HepG2 (cell line): ENCODE results near the gene PPP1R12B. TPM values are rescaled to one million over a fixed set of nuclear protein-coding genes. Genes with fewer than 3 reads are reported as not detected.

ENCODE experiments used
- CEBPG ChIP-seq: IDR thresholded peaks from 2 replicates; pipeline ENCODE4 v1.6.1; 2016
- ETV6 ChIP-seq: sonication (generic); formaldehyde crosslinking; conservative IDR thresholded peaks from 2 replicates; pipeline ENCODE4 v1.4.0; 2020; ENCODE audit warnings: missing genetic modification reagents
- HES4 ChIP-seq: sonication (generic); formaldehyde crosslinking; IDR thresholded peaks from 2 replicates; pipeline ENCODE4 v1.9.0; 2021; ENCODE audit warnings: mild to moderate bottlenecking, missing genetic modification reagents, borderline replicate concordance
- KAT8 ChIP-seq: IDR thresholded peaks from 2 replicates; pipeline ENCODE4 v1.6.1; 2016; ENCODE audit warnings: missing genetic modification reagents, missing compliant biosample characterization
- MAFG ChIP-seq: sonication (generic); formaldehyde crosslinking; IDR thresholded peaks from 2 replicates; pipeline ENCODE4 v1.5.1; 2020; ENCODE audit warnings: mild to moderate bottlenecking, missing genetic modification reagents
- MXI1 ChIP-seq: IDR thresholded peaks from 3 replicates; pipeline ENCODE4 v1.6.1; 2012; ENCODE audit warnings: low read depth, low read length, inconsistent platforms, borderline replicate concordance
- NFKB2 ChIP-seq: sonication (generic); formaldehyde crosslinking; IDR thresholded peaks from 2 replicates; pipeline ENCODE4 v1.4.0; 2020; ENCODE audit warnings: missing genetic modification reagents, borderline replicate concordance
- NFKBIZ ChIP-seq: IDR thresholded peaks from 2 replicates; pipeline ENCODE4 v1.6.1; 2018; ENCODE audit warnings: missing genetic modification reagents, missing compliant biosample characterization
- POGK ChIP-seq: sonication (generic); formaldehyde crosslinking; conservative IDR thresholded peaks from 2 replicates; pipeline ENCODE4 v1.8.0; 2022; ENCODE audit warnings: mild to moderate bottlenecking, moderate library complexity, missing genetic modification reagents
- RAD21 ChIP-seq: fragments of 450-650 bp; formaldehyde crosslinking; IDR thresholded peaks from 2 replicates; pipeline ENCODE4 v1.5.0; 2020; ENCODE audit warnings: mild to moderate bottlenecking
- RERE ChIP-seq: IDR thresholded peaks from 2 replicates; pipeline ENCODE4 v1.6.1; 2016; ENCODE audit warnings: low read depth, missing genetic modification reagents, missing compliant biosample characterization
- RFX5 ChIP-seq: IDR thresholded peaks from 2 replicates; pipeline ENCODE4 v1.6.1; 2011; ENCODE audit warnings: low read depth, low read length, improper control_type of control experiment
- SAP130 ChIP-seq: IDR thresholded peaks from 2 replicates; pipeline ENCODE4 v1.6.1; 2016; ENCODE audit warnings: low read depth
- SNAI1 ChIP-seq: sonication (generic); formaldehyde crosslinking; IDR thresholded peaks from 2 replicates; pipeline ENCODE4 v1.5.0; 2020; ENCODE audit warnings: mild to moderate bottlenecking, missing genetic modification reagents, borderline replicate concordance
- SRF ChIP-seq: IDR thresholded peaks from 2 replicates; pipeline ENCODE4 v1.6.1; 2011; ENCODE audit warnings: mild to moderate bottlenecking, low read depth, low read length, moderate library complexity
- SRY ChIP-seq: sonication (generic); formaldehyde crosslinking; IDR thresholded peaks from 2 replicates; pipeline ENCODE4 v1.8.0; 2022; ENCODE audit warnings: mild to moderate bottlenecking, missing genetic modification reagents
- ZFP62 ChIP-seq: sonication (generic); formaldehyde crosslinking; IDR thresholded peaks from 2 replicates; pipeline ENCODE4 v1.4.0; 2020; ENCODE audit warnings: missing genetic modification reagents
- ZNF296 ChIP-seq: sonication (generic); formaldehyde crosslinking; conservative IDR thresholded peaks from 2 replicates; pipeline ENCODE4 v1.5.0; 2020; ENCODE audit warnings: mild to moderate bottlenecking, missing genetic modification reagents
- ZNF33B ChIP-seq: sonication (generic); formaldehyde crosslinking; IDR thresholded peaks from 2 replicates; pipeline ENCODE4 v1.5.1; 2020; ENCODE audit warnings: mild to moderate bottlenecking, missing genetic modification reagents
- ZNF446 ChIP-seq: sonication (generic); formaldehyde crosslinking; IDR thresholded peaks from 2 replicates; pipeline ENCODE4 v1.5.0; 2020; ENCODE audit warnings: mild to moderate bottlenecking, missing genetic modification reagents
- ZNF614 ChIP-seq: IDR thresholded peaks from 2 replicates; pipeline ENCODE4 v1.6.1; 2018; ENCODE audit warnings: missing biosample characterization, missing genetic modification reagents, inconsistent platforms, borderline replicate concordance
- ZNF816 ChIP-seq: sonication (generic); formaldehyde crosslinking; IDR thresholded peaks from 2 replicates; pipeline ENCODE4 v1.8.0; 2022; ENCODE audit warnings: missing genetic modification reagents, mild to moderate bottlenecking, borderline replicate concordance
- ZSCAN5A ChIP-seq: sonication (generic); formaldehyde crosslinking; IDR thresholded peaks from 2 replicates; pipeline ENCODE4 v1.8.0; 2022; ENCODE audit warnings: mild to moderate bottlenecking, missing genetic modification reagents, borderline replicate concordance
- polyA plus RNA-seq, 8 experiments: library from polyadenylated mRNA; depleted of rRNA in 3 of 8; stranded (reverse) in 7 of 8; unstranded in 1 of 8; fragments of >200 nt; fragmentation: Illumina TruSeq in 4 of 8; extraction: Trizol in 4 of 8; gene quantifications; 2 replicates each; pipeline versions ENCODE4 v1.2.1 to v1.2.3, GENCODE V29; 2011 to 2016; ENCODE audit warnings: low read depth in 4 of 8, missing spikeins in 1 of 8, mixed read lengths in 1 of 8; ENCODE audit not compliant: insufficient read depth in 1 of 8
- total RNA-seq, 5 experiments: library from RNA; depleted of rRNA; stranded (reverse); fragments of >200 nt; fragmentation: Illumina TruSeq; extraction: Trizol; gene quantifications; 2 replicates each; pipeline ENCODE4 v1.2.3, GENCODE V29; 2016; ENCODE audit warnings: low read depth in 1 of 5

Gene PPP1R12B
- total and polyA plus RNA-seq, 2 of the 13 experiments (the other 11 are each of a cell fraction or from before 2014, with no cell fraction given), result 12.0 to 13.6 TPM

- TF ChIP-seq MXI1 (peak; percentile 62; the same call in 1 of the 3 replicates), ZNF33B (peak; percentile 95; the same call in 1 of the 2 replicates), RERE (CRISPR knock-in tag) (no peak), MAFG (CRISPR knock-in tag) (no peak), HES4 (CRISPR knock-in tag) (no peak), POGK (CRISPR knock-in tag) (peak; percentile 87), SNAI1 (0 out of 2 replicates have a peak, but pooled peaks have one; percentile 54), RFX5 (no peak; the same call in 1 of the 2 replicates), ZNF446 (CRISPR knock-in tag) (no peak), SRY (peak; percentile 83; the same call in 1 of the 2 replicates), ZSCAN5A (CRISPR knock-in tag) (no peak), SAP130 (CRISPR knock-in tag) (peak; percentile 77), ZNF296 (CRISPR knock-in tag) (no peak; the same call in 1 of the 2 replicates), NFKBIZ (CRISPR knock-in tag) (no peak), RAD21 (CRISPR knock-in tag) (peak; percentile 27), ETV6 (CRISPR knock-in tag) (no peak; the same call in 1 of the 2 replicates), ZFP62 (CRISPR knock-in tag) (no peak), SRF (no peak), ZNF614 (CRISPR knock-in tag) (no peak), KAT8 (CRISPR knock-in tag) (peak; percentile 80), ZNF816 (no peak; the same call in 1 of the 2 replicates), CEBPG (CRISPR knock-in tag) (no peak; the same call in 1 of the 2 replicates), NFKB2 (peak; percentile 88; the same call in 1 of the 2 replicates)
Measured at GRCh38 chr1:202348509-202349205, at the start of gene PPP1R12B (continued).
